Measurements from ENCODE around the gene LYPD8. TPM values are rescaled to one million over a fixed set of nuclear protein-coding genes. Genes with fewer than 3 reads are reported as not detected.

Gene LYPD8
- total RNA-seq, 1 experiment from 2014 or later = not detected

DNA sequence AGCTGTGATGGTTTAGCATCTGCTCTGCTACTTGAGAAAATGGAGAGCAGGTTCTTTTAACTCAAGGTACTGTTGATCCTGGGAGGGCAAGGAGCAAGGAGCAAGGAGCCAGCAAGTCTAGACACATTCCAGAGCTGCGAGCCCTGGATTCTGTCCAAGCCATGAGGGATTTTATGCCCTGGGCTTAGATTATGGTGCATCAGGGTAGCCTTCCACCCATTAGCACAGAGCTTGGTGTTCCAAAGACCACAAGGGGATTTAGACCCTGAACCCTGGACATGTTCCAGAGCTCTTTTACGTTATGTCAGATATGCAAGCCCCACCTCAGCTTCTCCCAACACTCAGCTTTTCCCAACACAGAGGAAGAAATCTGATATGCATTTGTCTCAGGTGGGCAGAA, 51.0 kb downstream of the LYPD8 start:
- in situ Hi-C loops (cut with HindIII; ENCODE audit: low pct_unique_long_range_greater_than_20kb, low sequenced_read_pairs) = no loop called here
- H3K27ac ChIP-seq (ENCODE audit: low read length) = no peak overlapping the region
- H3K4me1 ChIP-seq (ENCODE audit: control insufficient read depth, insufficient read depth, low read length) = no peaks in the 10 kb centered on the region
- POLR2A ChIA-PET = no interaction called here
- no peaks in the 10 kb centered on the region for H3K36me3 ChIP-seq (ENCODE audit: control insufficient read depth, insufficient read depth, low read length)
- no peaks in the 10 kb centered on the region for H3K27me3 ChIP-seq (ENCODE audit: control insufficient read depth, insufficient read depth, low read length)
- CTCF ChIA-PET = interaction anchor here (0.6 kb wide), 1 partner anchor 11 kb away, joined by 6 read pairs; no protein-coding TSS in a partner anchor
- intact Hi-C loops (cut with micrococcal nuclease; ENCODE audit: unreplicated experiment) = no loop called here
- DNase-seq (ENCODE audit: low read depth, low spot score) (no peak), ATAC-seq (no peak)
- BruUV-seq (replicated peaks) = no TSS peak
- H3K9me3 ChIP-seq (ENCODE audit: control insufficient read depth, insufficient read depth, low read depth, low read length) = no peaks in the 10 kb centered on the region
- no peak for TF ChIP-seq SIN3A (IDR thresholded peaks at IDR 0.05; ENCODE audit: borderline replicate concordance, insufficient read depth, low read depth, low read length)
- TF ChIP-seq TCF7L2 (IDR thresholded peaks at IDR 0.05; ENCODE audit: low read depth, low read length) = no peak
- no peak for TF ChIP-seq POLR2AphosphoS5 (IDR thresholded peaks at IDR 0.05; ENCODE audit: low read depth, low read length)
- TF ChIP-seq, protein P1, sequence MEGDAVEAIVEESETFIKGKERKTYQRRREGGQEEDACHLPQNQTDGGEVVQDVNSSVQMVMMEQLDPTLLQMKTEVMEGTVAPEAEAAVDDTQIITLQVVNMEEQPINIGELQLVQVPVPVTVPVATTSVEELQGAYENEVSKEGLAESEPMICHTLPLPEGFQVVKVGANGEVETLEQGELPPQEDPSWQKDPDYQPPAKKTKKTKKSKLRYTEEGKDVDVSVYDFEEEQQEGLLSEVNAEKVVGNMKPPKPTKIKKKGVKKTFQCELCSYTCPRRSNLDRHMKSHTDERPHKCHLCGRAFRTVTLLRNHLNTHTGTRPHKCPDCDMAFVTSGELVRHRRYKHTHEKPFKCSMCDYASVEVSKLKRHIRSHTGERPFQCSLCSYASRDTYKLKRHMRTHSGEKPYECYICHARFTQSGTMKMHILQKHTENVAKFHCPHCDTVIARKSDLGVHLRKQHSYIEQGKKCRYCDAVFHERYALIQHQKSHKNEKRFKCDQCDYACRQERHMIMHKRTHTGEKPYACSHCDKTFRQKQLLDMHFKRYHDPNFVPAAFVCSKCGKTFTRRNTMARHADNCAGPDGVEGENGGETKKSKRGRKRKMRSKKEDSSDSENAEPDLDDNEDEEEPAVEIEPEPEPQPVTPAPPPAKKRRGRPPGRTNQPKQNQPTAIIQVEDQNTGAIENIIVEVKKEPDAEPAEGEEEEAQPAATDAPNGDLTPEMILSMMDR (IDR thresholded peaks at IDR 0.05) = no peak
- TF ChIP-seq, protein P2, sequence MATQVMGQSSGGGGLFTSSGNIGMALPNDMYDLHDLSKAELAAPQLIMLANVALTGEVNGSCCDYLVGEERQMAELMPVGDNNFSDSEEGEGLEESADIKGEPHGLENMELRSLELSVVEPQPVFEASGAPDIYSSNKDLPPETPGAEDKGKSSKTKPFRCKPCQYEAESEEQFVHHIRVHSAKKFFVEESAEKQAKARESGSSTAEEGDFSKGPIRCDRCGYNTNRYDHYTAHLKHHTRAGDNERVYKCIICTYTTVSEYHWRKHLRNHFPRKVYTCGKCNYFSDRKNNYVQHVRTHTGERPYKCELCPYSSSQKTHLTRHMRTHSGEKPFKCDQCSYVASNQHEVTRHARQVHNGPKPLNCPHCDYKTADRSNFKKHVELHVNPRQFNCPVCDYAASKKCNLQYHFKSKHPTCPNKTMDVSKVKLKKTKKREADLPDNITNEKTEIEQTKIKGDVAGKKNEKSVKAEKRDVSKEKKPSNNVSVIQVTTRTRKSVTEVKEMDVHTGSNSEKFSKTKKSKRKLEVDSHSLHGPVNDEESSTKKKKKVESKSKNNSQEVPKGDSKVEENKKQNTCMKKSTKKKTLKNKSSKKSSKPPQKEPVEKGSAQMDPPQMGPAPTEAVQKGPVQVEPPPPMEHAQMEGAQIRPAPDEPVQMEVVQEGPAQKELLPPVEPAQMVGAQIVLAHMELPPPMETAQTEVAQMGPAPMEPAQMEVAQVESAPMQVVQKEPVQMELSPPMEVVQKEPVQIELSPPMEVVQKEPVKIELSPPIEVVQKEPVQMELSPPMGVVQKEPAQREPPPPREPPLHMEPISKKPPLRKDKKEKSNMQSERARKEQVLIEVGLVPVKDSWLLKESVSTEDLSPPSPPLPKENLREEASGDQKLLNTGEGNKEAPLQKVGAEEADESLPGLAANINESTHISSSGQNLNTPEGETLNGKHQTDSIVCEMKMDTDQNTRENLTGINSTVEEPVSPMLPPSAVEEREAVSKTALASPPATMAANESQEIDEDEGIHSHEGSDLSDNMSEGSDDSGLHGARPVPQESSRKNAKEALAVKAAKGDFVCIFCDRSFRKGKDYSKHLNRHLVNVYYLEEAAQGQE (IDR thresholded peaks at IDR 0.05; ENCODE audit: insufficient read depth in 1 of 2, low read depth in 2 of 2, low read length in 1 of 2) = no peak
- H3K4me3 ChIP-seq (ENCODE audit: low read depth in 2 of 2, low read length in 2 of 2) = no peak overlapping the region

DNA sequence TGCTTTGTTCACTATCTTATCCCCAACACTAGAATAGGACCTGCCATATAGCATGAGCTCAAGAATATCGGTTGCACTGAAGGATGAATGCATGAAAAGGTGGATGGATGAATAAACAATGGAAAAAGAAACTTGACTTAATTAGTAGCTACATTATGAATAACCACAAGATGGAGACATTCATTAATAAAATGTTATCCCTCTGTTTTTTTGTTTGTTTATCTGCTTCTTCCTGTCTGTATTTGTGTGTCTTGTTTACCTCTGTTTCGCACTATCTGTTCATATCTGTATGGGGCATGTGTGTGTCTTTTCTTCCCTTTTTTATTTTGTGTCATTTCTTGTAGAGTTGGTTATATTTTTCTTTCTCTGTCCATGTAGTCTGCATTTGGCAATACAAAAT, 51.9 kb downstream of the LYPD8 start:
- TF ChIP-seq POLR2AphosphoS5 (IDR thresholded peaks at IDR 0.05; ENCODE audit: low read depth, low read length) = no peak
- TF ChIP-seq, protein P1 (IDR thresholded peaks at IDR 0.05) = peak; percentile 22; the same call in 1 of the 2 replicates
- TF ChIP-seq, protein P2 (IDR thresholded peaks at IDR 0.05; ENCODE audit: insufficient read depth in 1 of 2, low read depth in 2 of 2, low read length in 1 of 2) = no peak
- TF ChIP-seq SIN3A (IDR thresholded peaks at IDR 0.05; ENCODE audit: borderline replicate concordance, insufficient read depth, low read depth, low read length) = no peak
- no peak for TF ChIP-seq TCF7L2 (IDR thresholded peaks at IDR 0.05; ENCODE audit: low read depth, low read length)
- intact Hi-C loops (cut with micrococcal nuclease; ENCODE audit: unreplicated experiment) = loop anchor here (2.0 kb wide), 1 partner anchor 103 kb away; no protein-coding TSS in a partner anchor
- CTCF ChIA-PET = interaction anchor here (1.0 kb wide), 1 partner anchor 103 kb away, joined by 5 read pairs; no protein-coding TSS in a partner anchor

More for the DNA sequence above, 51.9 kb downstream of the LYPD8 start:
- in situ Hi-C loops (cut with HindIII; ENCODE audit: low pct_unique_long_range_greater_than_20kb, low sequenced_read_pairs) = no loop called here
- POLR2A ChIA-PET = no interaction called here
- no peaks in the 10 kb centered on the region for H3K4me1 ChIP-seq (ENCODE audit: control insufficient read depth, insufficient read depth, low read length)
- no peak overlapping the region for H3K4me3 ChIP-seq (ENCODE audit: low read depth in 2 of 2, low read length in 2 of 2)
- no peaks in the 10 kb centered on the region for H3K27me3 ChIP-seq (ENCODE audit: control insufficient read depth, insufficient read depth, low read length)
- no peak for DNase-seq (ENCODE audit: low read depth, low spot score)
- H3K27ac ChIP-seq (ENCODE audit: low read length) = no peak overlapping the region
- no peaks in the 10 kb centered on the region for H3K36me3 ChIP-seq (ENCODE audit: control insufficient read depth, insufficient read depth, low read length)
- H3K9me3 ChIP-seq (ENCODE audit: control insufficient read depth, insufficient read depth, low read depth, low read length) = no peaks in the 10 kb centered on the region
- BruUV-seq (replicated peaks) = no TSS peak
- ATAC-seq = no peak

Data from Panc1 (cell line).